Measurements from ENCODE around the gene PSME1. TPM values are rescaled to one million over a fixed set of nuclear protein-coding genes. Genes with fewer than 3 reads are reported as not detected.

Gene PSME1
- total and polyA plus RNA-seq, 2 of the 13 experiments (the other 11 are each of a cell fraction or from before 2014, with no cell fraction given) = 159 to 608 TPM

DNA sequence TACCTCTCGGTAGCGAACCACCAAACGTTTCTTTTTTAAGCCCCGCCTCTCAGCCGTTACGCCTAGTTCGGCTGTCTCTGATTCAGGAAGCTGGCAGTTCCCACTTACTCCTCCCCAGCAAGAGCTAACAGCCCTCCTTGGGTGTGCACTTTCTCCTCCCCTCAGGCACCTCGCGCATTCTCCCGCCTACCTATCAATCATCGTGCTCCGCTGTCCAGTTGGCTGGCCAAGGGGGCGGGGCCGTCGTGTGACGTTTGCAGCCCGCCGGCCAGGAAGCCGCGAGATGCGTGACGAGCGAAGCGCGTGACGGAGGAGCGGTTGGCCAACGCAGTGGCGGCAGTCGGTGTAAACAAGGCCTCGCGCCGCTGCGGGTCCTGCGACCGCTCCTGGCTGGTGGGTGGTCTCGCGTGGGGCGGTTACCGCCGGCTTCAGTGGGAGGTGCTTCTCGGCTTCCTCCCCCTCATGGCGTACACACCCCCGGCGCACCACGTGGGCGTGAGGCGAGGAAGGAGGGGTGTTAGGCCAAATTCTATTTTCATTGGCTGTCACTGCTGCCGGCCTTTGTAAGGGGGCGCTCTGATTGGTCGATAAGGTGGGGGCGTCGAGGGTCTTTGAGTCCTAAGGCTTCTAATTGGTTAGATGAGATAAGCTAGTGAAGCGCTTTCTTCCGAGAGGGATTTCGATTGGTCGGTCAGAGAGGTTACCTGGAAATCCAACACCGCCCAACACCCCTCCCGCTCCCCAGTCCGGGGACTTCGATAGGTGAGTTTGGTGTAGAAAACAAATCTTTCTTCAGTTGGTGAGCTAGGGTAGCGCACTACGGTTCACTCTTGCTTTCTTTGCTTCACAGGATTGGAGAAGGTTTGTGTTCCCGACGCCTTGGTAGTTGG lies 21.2 kb upstream of the PSME1 start, which contains the start of the genes DCAF11 and NRL (continued):
- TF ChIP-seq, protein P1, sequence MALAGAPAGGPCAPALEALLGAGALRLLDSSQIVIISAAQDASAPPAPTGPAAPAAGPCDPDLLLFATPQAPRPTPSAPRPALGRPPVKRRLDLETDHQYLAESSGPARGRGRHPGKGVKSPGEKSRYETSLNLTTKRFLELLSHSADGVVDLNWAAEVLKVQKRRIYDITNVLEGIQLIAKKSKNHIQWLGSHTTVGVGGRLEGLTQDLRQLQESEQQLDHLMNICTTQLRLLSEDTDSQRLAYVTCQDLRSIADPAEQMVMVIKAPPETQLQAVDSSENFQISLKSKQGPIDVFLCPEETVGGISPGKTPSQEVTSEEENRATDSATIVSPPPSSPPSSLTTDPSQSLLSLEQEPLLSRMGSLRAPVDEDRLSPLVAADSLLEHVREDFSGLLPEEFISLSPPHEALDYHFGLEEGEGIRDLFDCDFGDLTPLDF (CRISPR knock-in tag; IDR thresholded peaks at IDR 0.05) = peak; percentile 86
- TF ChIP-seq NFE2L1 (CRISPR knock-in tag; IDR thresholded peaks at IDR 0.05; ENCODE audit: borderline replicate concordance) (0 out of 2 replicates have a peak, but pooled peaks have one; percentile 47), EED (CRISPR knock-in tag; IDR thresholded peaks at IDR 0.05) (peak; percentile 97; the same call in 1 of the 2 replicates), HDAC2 (CRISPR knock-in tag; IDR thresholded peaks at IDR 0.05) (peak; percentile 98), AGO1 (IDR thresholded peaks at IDR 0.05; ENCODE audit: low read depth, low read length, poor library complexity, severe bottlenecking) (peak; percentile 87), ZNF703 (CRISPR knock-in tag; IDR thresholded peaks at IDR 0.05; ENCODE audit: borderline replicate concordance) (no peak), ZNF562 (CRISPR knock-in tag; IDR thresholded peaks at IDR 0.05; ENCODE audit: borderline replicate concordance) (no peak), ZNF678 (CRISPR knock-in tag; IDR thresholded peaks at IDR 0.05) (peak; percentile 91; the same call in 1 of the 2 replicates), ZNF788 (CRISPR knock-in tag; IDR thresholded peaks at IDR 0.05; ENCODE audit: borderline replicate concordance) (peak; percentile 88; the same call in 1 of the 2 replicates), MAZ (IDR thresholded peaks at IDR 0.05; ENCODE audit: borderline replicate concordance, low read depth, low read length) (peak; percentile 83), MAZ (CRISPR knock-in tag; IDR thresholded peaks at IDR 0.05; ENCODE audit: low read depth) (peak; percentile 99), NCOR1 (IDR thresholded peaks at IDR 0.05; ENCODE audit: borderline replicate concordance, low read length) (peak; percentile 85; the same call in 1 of the 2 replicates), ZBTB7A (CRISPR knock-in tag; IDR thresholded peaks at IDR 0.05) (peak; percentile 96; the same call in 1 of the 2 replicates), ZFP90 (CRISPR knock-in tag; IDR thresholded peaks at IDR 0.05; ENCODE audit: borderline replicate concordance) (peak; percentile 97)
- TF ChIP-seq, protein P2, sequence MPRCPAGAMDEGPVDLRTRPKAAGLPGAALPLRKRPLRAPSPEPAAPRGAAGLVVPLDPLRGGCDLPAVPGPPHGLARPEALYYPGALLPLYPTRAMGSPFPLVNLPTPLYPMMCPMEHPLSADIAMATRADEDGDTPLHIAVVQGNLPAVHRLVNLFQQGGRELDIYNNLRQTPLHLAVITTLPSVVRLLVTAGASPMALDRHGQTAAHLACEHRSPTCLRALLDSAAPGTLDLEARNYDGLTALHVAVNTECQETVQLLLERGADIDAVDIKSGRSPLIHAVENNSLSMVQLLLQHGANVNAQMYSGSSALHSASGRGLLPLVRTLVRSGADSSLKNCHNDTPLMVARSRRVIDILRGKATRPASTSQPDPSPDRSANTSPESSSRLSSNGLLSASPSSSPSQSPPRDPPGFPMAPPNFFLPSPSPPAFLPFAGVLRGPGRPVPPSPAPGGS (CRISPR knock-in tag; IDR thresholded peaks at IDR 0.05) = peak; percentile 98
- TF ChIP-seq, protein P3, sequence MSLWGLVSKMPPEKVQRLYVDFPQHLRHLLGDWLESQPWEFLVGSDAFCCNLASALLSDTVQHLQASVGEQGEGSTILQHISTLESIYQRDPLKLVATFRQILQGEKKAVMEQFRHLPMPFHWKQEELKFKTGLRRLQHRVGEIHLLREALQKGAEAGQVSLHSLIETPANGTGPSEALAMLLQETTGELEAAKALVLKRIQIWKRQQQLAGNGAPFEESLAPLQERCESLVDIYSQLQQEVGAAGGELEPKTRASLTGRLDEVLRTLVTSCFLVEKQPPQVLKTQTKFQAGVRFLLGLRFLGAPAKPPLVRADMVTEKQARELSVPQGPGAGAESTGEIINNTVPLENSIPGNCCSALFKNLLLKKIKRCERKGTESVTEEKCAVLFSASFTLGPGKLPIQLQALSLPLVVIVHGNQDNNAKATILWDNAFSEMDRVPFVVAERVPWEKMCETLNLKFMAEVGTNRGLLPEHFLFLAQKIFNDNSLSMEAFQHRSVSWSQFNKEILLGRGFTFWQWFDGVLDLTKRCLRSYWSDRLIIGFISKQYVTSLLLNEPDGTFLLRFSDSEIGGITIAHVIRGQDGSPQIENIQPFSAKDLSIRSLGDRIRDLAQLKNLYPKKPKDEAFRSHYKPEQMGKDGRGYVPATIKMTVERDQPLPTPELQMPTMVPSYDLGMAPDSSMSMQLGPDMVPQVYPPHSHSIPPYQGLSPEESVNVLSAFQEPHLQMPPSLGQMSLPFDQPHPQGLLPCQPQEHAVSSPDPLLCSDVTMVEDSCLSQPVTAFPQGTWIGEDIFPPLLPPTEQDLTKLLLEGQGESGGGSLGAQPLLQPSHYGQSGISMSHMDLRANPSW (CRISPR knock-in tag; IDR thresholded peaks at IDR 0.05; ENCODE audit: borderline replicate concordance) = no peak; the same call in 1 of the 2 replicates
- TF ChIP-seq, protein P4, sequence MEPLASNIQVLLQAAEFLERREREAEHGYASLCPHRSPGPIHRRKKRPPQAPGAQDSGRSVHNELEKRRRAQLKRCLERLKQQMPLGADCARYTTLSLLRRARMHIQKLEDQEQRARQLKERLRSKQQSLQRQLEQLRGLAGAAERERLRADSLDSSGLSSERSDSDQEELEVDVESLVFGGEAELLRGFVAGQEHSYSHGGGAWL (CRISPR knock-in tag; IDR thresholded peaks at IDR 0.05) = peak; percentile 99
- TF ChIP-seq, protein P5, sequence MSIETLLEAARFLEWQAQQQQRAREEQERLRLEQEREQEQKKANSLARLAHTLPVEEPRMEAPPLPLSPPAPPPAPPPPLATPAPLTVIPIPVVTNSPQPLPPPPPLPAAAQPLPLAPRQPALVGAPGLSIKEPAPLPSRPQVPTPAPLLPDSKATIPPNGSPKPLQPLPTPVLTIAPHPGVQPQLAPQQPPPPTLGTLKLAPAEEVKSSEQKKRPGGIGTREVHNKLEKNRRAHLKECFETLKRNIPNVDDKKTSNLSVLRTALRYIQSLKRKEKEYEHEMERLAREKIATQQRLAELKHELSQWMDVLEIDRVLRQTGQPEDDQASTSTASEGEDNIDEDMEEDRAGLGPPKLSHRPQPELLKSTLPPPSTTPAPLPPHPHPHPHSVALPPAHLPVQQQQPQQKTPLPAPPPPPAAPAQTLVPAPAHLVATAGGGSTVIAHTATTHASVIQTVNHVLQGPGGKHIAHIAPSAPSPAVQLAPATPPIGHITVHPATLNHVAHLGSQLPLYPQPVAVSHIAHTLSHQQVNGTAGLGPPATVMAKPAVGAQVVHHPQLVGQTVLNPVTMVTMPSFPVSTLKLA (IDR thresholded peaks at IDR 0.05) = peak; percentile 99
- TF ChIP-seq, protein P6, sequence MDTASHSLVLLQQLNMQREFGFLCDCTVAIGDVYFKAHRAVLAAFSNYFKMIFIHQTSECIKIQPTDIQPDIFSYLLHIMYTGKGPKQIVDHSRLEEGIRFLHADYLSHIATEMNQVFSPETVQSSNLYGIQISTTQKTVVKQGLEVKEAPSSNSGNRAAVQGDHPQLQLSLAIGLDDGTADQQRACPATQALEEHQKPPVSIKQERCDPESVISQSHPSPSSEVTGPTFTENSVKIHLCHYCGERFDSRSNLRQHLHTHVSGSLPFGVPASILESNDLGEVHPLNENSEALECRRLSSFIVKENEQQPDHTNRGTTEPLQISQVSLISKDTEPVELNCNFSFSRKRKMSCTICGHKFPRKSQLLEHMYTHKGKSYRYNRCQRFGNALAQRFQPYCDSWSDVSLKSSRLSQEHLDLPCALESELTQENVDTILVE (CRISPR knock-in tag; IDR thresholded peaks at IDR 0.05) = peak; percentile 76; the same call in 1 of the 2 replicates

All from HepG2 (cell line).